GM12875 (cell line): ENCODE results near the gene ESRP2.

ENCODE experiments used
- H3K4me3 ChIP-seq: one replicate; pipeline ENCODE4 v1.5.1; 2011; ENCODE audit warnings: low read depth, low read length, control low read depth
- TF ChIP-seq, protein P1 (sequence below): IDR thresholded peaks from 2 replicates; pipeline ENCODE4 v1.5.1; 2011; ENCODE audit warnings: low read depth, mild to moderate bottlenecking, control low read depth, inconsistent platforms, low read length, moderate library complexity, borderline replicate concordance; ENCODE audit not compliant: insufficient read depth

The ESRP2 gene

DNA sequence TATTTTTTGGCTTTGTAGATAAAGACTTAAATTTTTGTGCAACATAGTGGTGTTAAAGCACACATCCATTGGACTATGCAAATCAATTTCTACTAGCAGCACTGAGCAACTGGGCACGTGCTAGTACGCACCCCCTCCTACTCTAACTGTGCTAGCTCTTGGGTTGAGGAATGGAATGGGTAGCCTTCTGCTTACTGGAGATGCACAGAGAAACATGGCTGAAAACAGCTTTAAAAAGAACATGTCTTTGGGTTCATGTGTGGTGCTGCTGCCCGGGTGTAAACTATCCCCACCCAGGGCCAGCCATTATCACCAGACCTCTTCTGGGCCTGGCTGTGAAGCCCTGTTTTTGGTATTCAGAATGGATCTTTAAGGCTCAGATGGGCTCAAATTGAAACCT, 7.3 kb downstream of the ESRP2 start:
- no peak overlapping the region for H3K4me3 ChIP-seq
- TF ChIP-seq, protein P1, sequence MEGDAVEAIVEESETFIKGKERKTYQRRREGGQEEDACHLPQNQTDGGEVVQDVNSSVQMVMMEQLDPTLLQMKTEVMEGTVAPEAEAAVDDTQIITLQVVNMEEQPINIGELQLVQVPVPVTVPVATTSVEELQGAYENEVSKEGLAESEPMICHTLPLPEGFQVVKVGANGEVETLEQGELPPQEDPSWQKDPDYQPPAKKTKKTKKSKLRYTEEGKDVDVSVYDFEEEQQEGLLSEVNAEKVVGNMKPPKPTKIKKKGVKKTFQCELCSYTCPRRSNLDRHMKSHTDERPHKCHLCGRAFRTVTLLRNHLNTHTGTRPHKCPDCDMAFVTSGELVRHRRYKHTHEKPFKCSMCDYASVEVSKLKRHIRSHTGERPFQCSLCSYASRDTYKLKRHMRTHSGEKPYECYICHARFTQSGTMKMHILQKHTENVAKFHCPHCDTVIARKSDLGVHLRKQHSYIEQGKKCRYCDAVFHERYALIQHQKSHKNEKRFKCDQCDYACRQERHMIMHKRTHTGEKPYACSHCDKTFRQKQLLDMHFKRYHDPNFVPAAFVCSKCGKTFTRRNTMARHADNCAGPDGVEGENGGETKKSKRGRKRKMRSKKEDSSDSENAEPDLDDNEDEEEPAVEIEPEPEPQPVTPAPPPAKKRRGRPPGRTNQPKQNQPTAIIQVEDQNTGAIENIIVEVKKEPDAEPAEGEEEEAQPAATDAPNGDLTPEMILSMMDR = no peak

- no peak overlapping the region for H3K4me3 ChIP-seq
- TF ChIP-seq, protein P1 = no peak
Measured at GRCh38 chr16:68227850-68228553, 7.9 kb downstream of the ESRP2 start.

GRCh38 chr16:68227183-68227793, 8.6 kb downstream of the ESRP2 start:
- no peak overlapping the region for H3K4me3 ChIP-seq
- TF ChIP-seq, protein P1 = no peak

- no peak overlapping the region for H3K4me3 ChIP-seq
- TF ChIP-seq, protein P1 = no peak
Measured at GRCh38 chr16:68226116-68226515, 9.8 kb downstream of the ESRP2 start.

DNA sequence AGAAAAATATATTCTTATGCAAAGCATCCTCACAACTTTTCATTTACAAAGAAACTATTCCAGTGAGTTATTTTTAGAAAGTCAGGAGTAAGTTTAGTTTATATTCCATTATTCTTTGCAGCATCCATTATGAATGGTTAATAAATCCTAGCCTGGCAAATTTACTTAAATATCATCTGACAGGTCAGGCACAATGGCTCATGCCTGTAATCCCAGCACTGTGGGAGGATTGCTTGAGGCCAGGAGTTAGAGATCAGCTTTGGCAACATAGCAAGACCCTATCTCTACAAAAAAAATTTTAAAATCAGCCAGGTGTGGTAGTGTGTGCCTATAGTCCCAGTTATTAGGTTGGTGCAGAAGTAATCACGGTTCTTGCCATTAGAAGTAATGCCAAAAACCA, 12.9 kb downstream of the ESRP2 start:
- H3K4me3 ChIP-seq = no peak overlapping the region
- TF ChIP-seq, protein P1 = no peak

DNA sequence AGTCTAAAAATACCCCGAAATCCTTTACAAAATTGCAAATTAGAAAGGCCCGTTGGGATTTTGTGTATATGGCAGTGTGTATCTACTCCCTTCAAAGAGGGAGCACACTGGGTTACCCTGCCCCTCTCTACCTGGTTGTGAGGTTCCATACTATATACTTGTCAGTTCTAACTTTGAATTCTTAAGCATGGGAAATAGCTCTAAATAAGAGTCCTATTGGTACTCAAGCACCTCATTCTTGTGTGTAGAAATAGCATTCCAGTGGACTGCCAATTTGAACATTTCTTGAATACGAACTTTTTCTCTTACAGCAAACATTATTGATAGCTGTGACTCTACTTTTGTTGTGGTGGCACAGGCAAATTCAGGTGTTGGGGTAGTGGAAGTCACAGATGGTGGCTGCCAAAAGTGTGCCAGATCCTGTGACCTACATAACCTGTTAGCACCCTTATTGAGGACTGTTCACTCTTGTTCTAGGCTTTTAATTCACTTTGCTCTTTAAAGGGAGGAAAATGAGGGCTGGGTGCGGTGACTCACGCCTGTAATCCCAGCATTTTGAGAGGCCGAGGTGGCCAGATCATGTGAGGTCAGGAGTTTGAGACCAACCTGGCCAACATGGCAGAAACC, 16.1 kb downstream of the ESRP2 start:
- TF ChIP-seq, protein P1 = no peak
- no peak overlapping the region for H3K4me3 ChIP-seq
